Measurements from ENCODE around the gene HSF5. TPM values are rescaled to one million over a fixed set of nuclear protein-coding genes. Genes with fewer than 3 reads are reported as not detected.

Gene HSF5
- total RNA-seq, 1 donor from 2014 or later = 5.5 TPM

DNA sequence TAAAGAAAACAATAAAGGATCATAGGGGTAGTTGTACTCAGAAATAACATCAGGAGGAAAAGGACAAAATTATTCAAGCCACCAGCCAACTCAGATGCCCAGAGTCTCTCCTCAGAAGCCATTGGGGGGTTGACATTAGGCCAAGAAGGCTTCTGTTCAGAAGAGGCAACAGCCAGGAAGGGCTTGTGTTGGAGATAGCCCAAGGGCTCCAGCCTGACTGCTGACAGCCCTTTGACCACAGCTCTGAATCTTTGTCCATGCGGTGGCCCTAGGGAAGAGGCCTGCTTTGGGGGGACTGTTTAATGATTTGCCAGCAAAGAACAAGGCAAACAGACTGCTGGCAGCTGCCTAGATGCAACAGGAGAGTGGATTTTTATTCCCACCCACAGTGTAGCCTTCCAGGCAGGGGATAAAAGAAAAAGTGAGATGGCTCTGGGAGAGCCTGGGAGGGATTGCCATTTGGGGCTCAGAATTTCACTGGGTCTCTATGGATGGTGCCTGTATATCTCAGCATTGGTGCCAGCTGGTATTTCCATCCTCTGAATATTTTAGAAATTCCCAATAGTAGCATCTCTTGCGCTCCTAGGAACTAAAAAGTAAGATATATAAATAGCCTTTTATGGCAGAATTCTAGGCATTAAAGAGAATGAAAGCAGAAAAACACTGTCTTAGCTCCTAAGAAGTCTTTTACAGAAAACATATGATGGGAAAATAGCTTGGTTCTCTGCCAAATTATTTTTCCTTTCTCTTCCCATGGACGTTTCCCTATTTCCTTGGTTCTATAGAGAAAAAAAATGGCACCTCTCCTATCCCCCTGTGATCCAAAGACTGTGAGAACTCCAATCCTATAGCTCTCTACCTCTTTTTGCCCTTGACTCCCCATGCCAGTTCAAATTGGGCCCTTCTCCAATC lies 106.8 kb downstream of the HSF5 start:
- no peak for DNase-seq
- intact Hi-C loops (cut with micrococcal nuclease) = loop anchor here (2.0 kb wide), 1 partner anchor 13 kb away; no protein-coding TSS in a partner anchor
- H3K27me3 Mint-ChIP-seq = no peaks in the 10 kb centered on the region
- no peak overlapping the region for H3K4me3 Mint-ChIP-seq
- no peaks in the 10 kb centered on the region for H3K9me3 Mint-ChIP-seq
- no peak for TF ChIP-seq CTCF (IDR thresholded peaks at IDR 0.05)
- ChIA-PET POLR2A (interaction anchor here (0.6 to 1.9 kb wide), 9 partner anchors 8 to 1180 kb away, joined by 3 to 8 read pairs (median 3); partner anchors contain the start of gene RNF43), CTCF (interaction anchor here (0.6 to 1.8 kb wide), 4 partner anchors 30 to 1287 kb away, joined by 3 to 6 read pairs (median 3); partner anchors contain the start of gene HSF5)
- H3K4me1 Mint-ChIP-seq = peaks cover 25% of the 10 kb centered on the region
- no peak for ATAC-seq (ENCODE audit: low read depth)
- H3K36me3 Mint-ChIP-seq (ENCODE audit: low read depth) = no peaks in the 10 kb centered on the region
- H3K27ac Mint-ChIP-seq = peak overlapping the region; percentile 60

- DNase-seq (no peak), ATAC-seq (ENCODE audit: low read depth) (no peak)
- ChIA-PET POLR2A (interaction anchor here (0.6 to 0.8 kb wide), 2 partner anchors 36 to 1181 kb away, joined by 3 to 4 read pairs; no protein-coding TSS in a partner anchor), CTCF (no interaction called here)
- Mint-ChIP-seq H3K27me3 (no peaks in the 10 kb centered on the region), H3K27ac (no peak overlapping the region), H3K36me3 (ENCODE audit: low read depth) (no peaks in the 10 kb centered on the region), H3K9me3 (no peaks in the 10 kb centered on the region), H3K4me1 (peaks cover 25% of the 10 kb centered on the region), H3K4me3 (no peak overlapping the region)
- intact Hi-C loops (cut with micrococcal nuclease) = no loop called here
- no peak for TF ChIP-seq CTCF (IDR thresholded peaks at IDR 0.05)
Measured at GRCh38 chr17:58380207-58381123, 107.7 kb downstream of the HSF5 start.

DNA sequence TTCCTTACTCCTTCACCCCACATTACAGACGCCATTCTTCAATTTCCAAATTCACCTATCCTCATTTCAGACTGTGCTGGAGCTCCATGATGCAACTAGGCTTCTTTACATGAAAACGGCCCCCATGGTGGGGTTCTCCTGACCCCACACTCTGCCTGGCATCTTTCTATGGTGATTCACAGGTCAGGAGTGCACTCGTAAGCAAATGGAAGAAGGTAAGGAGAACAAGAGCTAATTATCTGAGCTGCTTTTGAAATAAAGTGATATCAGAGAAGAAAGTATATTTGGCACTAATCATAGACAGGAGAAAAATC lies 108.7 kb downstream of the HSF5 start:
- H3K4me1 Mint-ChIP-seq = peaks cover 17% of the 10 kb centered on the region
- no peaks in the 10 kb centered on the region for H3K36me3 Mint-ChIP-seq (ENCODE audit: low read depth)
- CTCF ChIA-PET = interaction anchor here (1.5 kb wide), 1 partner anchor 62 kb away, joined by 4 read pairs; no protein-coding TSS in a partner anchor
- intact Hi-C loops (cut with micrococcal nuclease) = no loop called here
- no peak overlapping the region for H3K27ac Mint-ChIP-seq
- POLR2A ChIA-PET = no interaction called here
- ATAC-seq (ENCODE audit: low read depth) = no peak
- no peak overlapping the region for H3K4me3 Mint-ChIP-seq
- H3K27me3 Mint-ChIP-seq = no peaks in the 10 kb centered on the region
- no peak for DNase-seq
- TF ChIP-seq CTCF (IDR thresholded peaks at IDR 0.05) = no peak
- no peaks in the 10 kb centered on the region for H3K9me3 Mint-ChIP-seq

DNA sequence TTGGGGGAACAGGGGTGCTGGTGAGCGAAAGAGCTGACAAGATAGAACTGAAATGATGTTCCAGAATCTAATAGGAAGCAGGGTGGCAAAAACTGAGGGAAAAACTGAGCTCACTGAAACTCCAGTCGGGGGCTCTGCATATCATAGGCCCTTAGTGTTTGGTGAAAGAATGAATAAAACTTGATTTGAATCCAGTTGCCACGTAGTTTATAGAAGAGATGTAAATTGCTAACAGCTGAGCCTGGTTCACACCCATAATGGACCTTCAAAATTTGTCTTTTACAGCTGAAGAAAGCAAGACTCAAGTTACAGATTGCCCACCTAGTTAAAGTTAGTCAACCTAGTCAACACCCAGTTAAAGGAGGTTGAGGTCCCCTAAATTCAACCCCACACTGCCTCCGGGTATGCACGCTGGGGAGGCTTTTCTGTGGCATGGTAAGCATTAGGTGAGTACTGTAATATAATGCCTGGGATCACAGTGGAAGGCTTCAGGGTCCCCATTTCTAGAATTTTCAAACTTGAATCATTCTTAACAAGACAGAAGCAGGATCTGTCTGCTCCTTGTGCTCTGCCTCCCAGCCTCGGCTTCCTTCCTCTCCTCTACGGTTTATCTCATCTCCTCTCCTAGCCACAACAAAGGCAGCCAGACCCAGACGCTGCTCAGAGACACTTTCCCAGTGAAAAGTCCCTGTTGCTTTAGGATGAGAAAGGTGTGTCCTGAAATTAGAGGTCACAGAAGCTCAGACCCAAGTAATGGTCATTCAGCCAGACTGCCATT lies 109.3 kb downstream of the HSF5 start:
- TF ChIP-seq CTCF (IDR thresholded peaks at IDR 0.05) = no peak
- H3K27ac Mint-ChIP-seq = no peak overlapping the region
- intact Hi-C loops (cut with micrococcal nuclease) = no loop called here
- no peaks in the 10 kb centered on the region for H3K9me3 Mint-ChIP-seq
- H3K36me3 Mint-ChIP-seq (ENCODE audit: low read depth) = no peaks in the 10 kb centered on the region
- no peaks in the 10 kb centered on the region for H3K27me3 Mint-ChIP-seq
- DNase-seq = no peak
- no peak for ATAC-seq (ENCODE audit: low read depth)
- CTCF ChIA-PET = interaction anchor here (1.5 kb wide), 1 partner anchor 61 kb away, joined by 4 read pairs; no protein-coding TSS in a partner anchor
- no peak overlapping the region for H3K4me3 Mint-ChIP-seq
- H3K4me1 Mint-ChIP-seq = peaks cover 17% of the 10 kb centered on the region
- POLR2A ChIA-PET = interaction anchor here (0.6 kb wide), 1 partner anchor 280 kb away, joined by 8 read pairs; no protein-coding TSS in a partner anchor
